IPS-11a (cell line): ENCODE measurements around the gene LRIT1.
"Not testable (repeated sequence)": the region's sequence is repeated elsewhere in the genome, so short reads cannot be mapped to it uniquely, and the experiment has no call there.

Experiments used
- H3K4me3 ChIP-seq: one replicate; pipeline ENCODE4 v1.5.1; 2013; ENCODE audit warnings: low read depth, low read length, control low read depth

The LRIT1 gene, protein sequence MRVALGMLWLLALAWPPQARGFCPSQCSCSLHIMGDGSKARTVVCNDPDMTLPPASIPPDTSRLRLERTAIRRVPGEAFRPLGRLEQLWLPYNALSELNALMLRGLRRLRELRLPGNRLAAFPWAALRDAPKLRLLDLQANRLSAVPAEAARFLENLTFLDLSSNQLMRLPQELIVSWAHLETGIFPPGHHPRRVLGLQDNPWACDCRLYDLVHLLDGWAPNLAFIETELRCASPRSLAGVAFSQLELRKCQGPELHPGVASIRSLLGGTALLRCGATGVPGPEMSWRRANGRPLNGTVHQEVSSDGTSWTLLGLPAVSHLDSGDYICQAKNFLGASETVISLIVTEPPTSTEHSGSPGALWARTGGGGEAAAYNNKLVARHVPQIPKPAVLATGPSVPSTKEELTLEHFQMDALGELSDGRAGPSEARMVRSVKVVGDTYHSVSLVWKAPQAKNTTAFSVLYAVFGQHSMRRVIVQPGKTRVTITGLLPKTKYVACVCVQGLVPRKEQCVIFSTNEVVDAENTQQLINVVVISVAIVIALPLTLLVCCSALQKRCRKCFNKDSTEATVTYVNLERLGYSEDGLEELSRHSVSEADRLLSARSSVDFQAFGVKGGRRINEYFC

DNA sequence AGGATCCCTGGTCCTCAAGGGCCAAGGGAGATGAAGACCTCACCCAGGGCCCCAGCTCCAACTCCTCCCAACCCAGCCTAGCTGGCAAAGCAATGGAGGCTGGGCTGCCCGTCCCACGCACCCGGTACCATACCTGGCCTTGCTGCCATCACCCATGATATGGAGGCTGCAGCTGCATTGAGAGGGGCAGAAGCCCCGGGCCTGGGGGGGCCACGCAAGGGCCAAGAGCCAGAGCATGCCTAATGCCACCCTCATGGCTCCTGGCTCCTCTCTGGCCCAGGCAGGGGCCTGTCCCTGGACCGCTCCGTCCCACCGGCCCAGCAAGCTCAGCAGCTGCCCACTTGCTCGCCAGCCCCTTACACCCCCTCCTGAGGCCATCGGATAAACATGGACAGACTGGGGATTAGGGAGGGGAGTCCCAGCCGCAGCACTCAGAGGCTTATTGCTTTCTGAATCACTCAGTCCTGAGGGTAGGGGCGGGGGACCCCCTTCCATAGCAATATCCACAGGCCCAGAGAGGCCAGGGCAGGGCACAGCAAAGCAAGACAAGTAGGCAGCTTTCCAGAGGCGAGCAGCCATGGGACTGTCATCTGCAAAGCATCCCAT is at the start of gene LRIT1:
Gene LRIT1, minus strand, starts transcription at position 362 of the 606 bp plus-strand sequence. Its CDS starts 107 bp downstream, at position 255.
- H3K4me3 ChIP-seq = no peak within 1 kb of the TSS

DNA sequence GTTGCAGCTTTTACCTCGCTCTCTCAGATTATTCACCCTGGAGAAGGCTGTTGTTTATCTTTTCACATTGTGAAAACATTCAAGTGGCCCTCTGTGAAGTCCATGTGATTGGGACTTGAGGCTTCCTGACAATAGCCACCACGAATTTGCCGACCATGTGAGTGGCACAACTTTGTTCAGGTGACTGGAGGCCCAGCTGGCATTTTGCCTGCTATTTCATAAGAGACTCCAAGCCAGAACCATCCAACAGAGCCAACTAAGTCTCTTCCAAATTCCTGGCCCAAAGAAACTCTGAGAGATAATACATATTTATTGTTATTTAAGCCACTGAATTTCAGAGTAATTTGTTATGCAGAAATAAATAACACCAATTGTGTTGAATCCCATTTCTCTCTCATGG is 48.9 kb upstream of the LRIT1 start:
- no peak overlapping the region for H3K4me3 ChIP-seq

DNA sequence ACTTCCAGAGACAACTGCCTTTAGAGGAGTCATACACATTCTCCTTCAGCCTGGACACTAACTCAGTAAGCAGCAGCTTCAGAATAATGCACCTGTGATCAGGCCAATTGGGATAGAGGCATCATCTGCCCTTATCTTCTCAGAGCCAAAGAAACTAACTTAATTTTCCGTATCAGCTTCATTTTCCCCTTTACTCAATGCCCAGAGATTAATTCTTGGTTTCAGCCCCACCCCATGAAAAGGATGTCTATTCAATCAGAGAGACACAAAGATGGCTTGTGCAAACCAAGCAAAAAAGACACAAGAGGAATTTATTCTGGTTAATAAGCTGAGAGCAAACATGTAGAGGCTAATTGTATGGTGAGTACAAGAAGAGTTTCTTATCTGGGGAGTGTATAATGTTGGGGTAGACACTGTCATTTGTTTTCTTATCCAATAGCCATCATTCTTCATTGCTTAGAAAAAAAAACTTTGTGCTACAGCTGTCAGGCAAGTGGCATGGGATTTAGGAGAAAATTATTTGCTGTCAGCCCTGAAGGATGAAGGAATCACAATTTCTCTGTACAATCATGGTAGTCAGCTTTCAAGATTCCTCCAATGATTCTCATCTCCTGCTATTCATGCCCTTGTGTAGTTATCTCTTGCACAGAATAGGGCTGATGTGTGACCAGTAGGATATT is 48.3 kb upstream of the LRIT1 start:
- H3K4me3 ChIP-seq = no peak overlapping the region

DNA sequence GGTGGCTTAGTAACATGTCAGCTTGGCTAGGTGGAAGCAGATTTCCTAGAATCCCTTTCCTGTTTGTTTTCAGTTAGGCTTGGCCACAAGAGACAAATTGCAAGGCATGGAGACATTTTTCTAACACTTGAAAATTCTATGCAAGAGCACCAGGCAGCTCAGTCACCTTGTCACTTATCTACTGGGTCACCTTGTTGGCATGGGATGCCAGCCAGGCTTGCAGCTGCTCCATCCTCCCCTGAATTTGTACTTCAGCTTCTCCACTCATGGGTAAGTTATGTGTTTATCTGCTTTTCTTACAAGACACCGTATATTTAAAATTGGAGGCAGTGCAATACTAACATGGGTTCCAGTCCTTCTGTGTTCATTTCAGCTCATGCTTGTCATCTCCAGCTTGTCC is 46.8 kb upstream of the LRIT1 start:
- no peak overlapping the region for H3K4me3 ChIP-seq

DNA sequence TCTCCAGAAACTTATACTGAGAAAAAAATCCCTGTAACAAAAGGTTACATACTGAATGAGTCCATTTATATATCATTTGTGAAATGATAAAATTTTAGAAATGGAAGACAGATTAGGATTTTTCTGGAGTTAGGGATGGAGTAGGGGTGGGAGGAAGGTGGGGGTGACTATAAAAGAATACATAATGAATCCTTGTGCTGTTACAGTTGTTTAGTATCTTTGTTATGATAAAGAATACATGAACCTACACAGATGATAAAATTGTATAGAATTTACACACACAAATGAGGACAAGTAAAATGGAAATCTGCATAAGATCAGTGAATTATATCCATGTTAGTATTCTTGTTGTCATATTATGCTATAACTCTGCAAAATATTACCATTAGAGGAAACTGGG is 45.3 kb upstream of the LRIT1 start:
- no peak overlapping the region for H3K4me3 ChIP-seq

DNA sequence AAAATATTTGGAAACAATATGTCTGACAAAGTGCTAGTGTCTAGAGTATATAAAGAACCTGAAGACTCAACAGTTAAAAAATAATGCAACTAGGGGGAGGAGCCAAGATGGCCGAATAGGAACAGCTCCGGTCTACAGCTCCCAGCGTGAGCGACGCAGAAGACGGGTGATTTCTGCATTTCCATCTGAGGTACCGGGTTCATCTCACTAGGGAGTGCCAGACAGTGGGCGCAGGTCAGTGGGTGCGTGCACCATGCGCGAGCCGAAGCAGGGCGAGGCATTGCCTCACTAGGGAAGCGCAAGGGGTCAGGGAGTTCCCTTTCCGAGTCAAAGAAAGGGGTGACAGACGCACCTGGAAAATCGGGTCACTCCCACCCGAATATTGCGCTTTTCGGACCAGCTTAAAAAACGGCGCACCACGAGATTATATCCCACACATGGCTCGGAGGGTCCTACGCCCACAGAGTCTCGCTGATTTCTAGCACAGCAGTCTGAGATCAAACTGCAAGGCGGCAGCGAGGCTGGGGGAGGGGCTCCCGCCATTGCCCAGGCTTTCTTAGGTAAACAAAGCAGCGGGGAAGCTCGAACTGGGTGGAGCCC is 38.6 kb upstream of the LRIT1 start:
- H3K4me3 ChIP-seq = not testable (repeated sequence)

DNA sequence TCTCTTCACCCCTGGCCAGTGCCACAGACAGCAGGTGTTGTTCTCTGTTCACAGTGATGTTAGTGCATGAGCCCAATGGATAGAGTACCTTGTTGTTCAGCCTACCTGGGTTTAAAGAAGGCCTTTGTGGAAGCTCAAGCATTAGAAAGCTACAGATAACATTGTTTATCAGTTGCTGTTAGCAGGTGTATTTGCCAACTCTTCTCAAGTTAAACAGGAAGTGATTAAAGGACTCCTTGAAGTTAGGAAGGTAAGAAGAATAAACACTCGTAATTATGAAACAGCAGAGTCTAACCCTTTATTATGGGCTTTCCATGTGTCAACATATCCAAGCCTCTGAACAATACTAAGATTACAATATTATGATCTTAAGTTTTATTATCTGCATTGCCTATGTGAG is 29.4 kb upstream of the LRIT1 start:
- no peak overlapping the region for H3K4me3 ChIP-seq

DNA sequence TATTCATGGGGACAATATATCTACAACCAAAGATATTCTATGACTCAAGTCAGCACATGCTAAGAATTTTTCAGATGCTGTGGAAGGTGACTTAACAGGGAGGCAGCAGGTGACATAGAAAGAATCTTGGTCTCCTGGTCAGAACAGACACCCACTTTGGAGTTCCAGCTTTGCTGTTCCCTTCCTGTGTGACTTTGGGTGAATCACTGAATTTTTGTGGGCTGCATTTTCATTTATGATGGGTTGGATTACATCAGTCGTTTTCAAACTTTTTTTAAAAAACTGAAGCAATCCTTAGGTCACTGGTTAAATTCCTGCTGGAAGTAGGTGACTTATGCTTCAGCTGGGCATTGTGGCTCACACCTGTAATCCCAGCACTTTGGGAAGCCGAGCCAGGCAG is 28.4 kb upstream of the LRIT1 start:
- no peak overlapping the region for H3K4me3 ChIP-seq

DNA sequence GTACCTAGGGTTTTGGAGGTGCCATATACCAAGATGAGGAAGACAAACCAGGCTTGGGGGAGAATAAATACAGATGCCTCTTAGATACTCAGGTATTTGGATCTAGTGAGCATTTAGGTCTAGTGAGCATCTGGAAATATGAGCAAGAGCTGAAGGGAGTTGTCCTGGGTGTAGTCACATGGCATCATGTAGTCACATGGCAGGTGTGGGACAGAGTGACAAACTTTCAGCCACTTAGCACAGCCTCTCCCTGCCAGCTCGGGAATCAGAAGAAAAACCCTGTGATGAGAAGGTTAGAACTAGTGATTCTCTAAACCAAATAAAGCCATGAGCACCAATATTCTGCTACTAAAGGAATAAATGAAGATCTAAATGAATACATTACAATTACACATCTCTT is 27.8 kb upstream of the LRIT1 start:
- no peak overlapping the region for H3K4me3 ChIP-seq

DNA sequence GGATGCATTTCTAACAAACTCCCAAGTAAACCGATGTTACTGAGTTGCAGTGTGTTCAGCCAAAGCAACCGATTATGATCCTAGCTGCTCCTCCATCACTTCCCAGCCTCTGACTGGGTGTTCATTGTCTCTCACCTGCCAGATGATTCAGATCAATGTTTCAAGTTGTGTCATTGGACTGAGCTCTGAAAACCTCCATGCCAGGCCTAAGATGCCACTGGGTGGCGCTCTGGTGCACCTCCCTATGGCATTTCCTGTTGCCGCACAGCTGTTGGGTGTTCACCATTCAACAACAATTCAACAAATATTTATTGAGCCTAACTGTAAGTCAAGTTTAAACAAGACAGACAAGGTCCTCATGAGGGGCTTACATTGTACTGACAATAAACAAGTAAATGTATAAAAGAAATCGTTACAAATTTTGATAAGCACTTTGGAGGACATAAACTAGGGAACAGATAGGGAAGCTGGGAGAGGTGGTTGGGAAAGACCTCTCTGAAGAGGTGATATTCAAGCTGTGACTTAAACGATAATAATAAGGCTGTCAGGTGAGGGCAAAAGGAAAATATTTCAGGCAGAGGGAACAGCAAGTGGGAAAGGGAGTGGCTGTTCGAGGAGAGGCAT is 26.3 kb upstream of the LRIT1 start:
- no peak overlapping the region for H3K4me3 ChIP-seq

DNA sequence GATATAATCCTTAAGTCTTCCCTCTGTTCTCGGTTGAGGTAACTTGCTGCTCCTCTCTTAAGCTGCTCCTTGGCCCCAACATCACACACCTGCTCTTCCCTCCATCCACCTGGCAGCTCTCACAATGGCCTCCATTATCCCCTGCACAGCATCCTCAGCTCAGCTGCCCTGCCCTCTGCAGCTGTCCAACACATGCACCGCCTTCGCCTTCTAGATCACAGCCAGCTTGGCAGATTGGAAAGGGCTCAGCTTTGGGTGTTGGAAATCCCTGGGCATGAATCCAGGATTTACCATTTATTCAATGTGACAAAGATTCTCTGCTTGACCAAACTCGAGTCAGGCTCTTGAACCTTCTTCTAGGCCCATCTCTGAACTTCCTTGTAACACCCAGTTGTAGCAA is 24.1 kb upstream of the LRIT1 start:
- H3K4me3 ChIP-seq = no peak overlapping the region

DNA sequence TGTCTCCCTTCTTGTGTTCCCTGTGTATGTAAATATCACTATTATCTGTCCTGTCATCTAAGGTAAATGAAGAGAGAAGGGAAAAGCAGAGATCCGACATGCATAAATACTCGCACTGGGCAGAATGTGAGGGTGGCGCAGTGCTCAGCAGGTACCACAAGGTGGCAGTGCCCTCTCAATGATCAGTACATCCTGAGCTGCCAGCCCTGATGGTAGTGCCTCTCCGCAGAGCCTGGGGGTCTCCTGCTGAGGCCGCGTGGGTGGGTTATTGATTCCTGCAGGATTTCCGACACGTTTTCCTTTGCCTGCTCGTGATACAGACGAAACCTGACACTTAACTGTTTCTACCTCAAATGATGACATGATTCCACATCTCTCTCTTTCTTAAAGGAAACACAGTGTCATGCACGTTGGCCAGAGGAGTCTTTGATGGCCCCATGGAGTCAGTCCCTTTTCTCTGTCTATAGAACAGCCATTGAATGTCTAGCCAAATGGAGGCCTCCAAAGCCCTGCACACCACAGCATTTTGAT is 23.3 kb upstream of the LRIT1 start:
- H3K4me3 ChIP-seq = no peak overlapping the region

DNA sequence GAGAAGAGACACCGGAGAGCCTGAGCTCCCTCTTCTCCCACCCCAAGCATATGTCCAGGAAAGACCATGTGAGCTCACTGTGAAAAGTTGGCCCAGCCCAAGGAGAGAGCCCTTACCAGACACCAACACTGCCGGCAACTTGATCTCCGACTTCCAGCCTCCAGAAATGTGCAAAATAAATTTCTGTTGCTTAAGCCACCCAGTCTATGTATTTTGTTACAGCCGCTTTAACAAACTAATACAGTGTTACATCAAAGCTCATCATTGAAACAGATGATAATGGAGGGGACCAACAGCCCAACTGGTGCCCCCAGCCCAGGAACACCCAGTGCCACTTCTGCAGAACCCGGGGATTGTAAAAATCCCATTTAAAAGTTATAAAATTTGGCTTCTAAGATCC is 22.4 kb upstream of the LRIT1 start:
- no peak overlapping the region for H3K4me3 ChIP-seq

DNA sequence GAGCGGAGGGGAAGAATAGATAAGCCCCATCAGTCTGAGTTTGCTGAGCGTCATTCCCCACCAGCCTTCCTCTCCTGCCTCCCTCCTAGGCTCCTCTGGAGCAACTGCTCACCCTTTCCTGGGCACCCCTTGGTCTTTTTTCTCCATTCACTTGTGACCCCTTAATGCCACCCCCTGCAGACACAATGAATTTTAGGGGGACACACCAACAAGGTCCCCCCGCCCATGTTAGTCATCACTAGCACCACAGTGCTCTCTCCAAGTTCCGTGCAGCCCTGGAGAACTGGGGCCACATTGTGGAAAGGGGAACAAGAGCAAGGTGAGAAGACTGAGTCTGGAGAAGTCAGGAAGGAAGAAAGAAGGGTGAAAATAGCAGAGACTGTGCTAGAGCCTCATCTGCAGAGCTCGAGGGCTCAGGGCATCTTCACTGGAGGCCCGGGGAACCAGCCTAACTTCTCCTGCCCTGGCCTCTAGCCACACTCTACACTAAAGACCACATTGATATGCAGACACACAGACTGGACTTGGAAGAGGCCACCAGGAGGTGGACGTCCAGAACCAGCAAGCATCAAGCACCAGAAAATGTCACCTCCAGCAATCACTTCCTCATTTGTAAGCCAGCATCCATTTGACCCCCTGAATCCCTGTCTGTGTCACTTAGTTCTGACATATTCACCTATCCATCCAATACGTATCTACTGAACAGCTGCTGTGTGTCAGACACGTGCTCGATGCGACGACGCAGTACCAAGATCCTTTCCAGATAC is 21.0 kb upstream of the LRIT1 start:
- no peak overlapping the region for H3K4me3 ChIP-seq

DNA sequence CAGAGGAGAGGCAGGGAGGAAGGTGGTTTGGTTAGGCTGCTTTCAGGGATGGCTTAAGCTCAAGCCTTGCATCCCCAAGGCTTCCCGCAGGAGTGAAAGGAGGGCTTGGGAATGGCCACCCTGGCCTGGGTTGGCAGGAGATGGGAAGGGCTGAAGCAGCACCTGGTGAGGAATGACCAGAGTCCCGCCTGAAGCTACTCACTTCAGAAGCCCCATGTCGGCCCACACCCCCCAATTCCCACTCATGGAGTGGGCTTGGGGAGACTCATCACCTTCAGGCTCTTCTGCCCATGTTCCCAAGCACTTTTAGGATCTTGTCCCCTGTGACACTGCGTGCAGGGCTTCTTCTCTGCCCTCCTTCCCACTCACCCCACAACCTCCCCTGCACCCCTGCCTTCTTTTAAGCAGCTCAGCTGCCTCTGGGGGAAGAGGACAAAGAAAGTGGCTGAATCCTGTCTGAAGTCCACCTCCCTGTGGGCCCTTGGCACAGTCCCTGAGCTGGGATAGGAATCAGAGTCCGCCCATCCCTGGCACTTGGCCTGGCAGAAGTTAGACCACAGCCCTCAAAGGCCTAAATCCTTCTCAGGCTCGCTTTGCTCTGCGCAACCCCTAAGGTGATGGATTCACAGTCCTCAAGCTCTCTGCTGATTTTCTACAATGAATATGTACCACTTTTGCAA is 20.0 kb upstream of the LRIT1 start:
- no peak overlapping the region for H3K4me3 ChIP-seq

DNA sequence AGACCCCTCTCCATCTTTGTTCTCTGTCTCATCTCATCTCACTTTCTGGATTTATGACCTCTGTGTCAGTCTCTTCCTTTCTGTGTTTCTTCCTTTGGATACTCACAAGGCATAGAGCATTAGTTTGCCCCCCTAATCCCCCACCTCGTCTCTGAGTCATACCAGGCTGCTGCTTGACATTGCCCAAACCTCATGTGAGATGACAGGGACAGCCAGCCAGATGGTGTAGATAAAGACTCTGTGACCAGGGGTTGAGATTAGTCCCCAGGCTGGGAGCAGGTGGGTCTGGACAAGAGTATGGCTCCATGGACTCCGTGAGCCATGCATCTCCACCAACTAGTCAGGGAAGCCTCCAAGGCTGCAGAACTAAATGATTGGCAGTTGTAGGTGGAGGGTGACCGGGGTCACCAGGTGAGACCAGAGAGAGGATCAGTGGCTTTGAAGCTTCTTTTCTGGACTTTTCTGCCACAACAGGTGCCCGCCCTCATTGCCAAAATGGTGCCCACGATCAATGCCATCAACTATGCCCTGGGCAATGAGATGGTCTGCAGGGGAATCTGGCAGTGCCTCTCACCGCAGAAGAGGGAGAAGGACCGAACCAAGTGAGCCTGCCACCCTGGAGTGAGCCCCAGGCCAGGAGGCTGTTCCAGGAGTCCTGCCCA is 16.8 kb upstream of the LRIT1 start:
- no peak overlapping the region for H3K4me3 ChIP-seq

DNA sequence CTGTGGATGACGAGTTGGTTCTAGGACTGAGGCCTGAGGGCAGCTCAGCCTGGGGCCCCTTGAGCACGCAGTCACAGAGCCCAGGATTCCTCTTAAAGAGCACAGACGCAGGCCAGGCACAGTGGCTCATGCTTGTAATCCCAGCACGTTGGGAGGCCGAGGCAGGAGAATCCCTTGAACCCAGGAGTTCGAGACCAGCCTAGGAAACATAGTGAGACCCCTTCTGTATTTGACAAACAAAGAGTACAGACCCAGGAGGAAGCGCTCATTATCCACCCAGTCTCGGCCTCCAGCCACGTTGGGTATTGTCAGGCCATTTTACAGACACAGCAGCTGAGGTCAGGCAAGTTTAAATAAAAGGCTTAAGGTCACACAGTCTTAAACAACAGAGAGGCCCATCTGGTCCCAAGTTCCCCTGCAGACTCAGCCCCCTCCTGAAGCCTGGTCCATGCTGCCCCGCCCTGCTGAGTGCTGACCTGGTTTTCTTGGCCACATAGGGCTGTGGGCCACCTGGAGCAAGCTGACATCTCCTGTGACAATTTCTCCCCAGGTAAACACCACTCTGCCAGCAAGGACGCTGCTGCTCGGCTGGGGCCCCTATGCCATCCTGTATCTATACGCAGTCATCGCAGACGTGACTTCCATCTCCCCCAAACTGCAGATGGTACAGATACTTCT is 16.1 kb upstream of the LRIT1 start:
- H3K4me3 ChIP-seq = no peak overlapping the region
